GM23248 (cell line): ENCODE measurements around the gene SRGAP2B.
"Not testable (repeated sequence)": the region's sequence is repeated elsewhere in the genome, so short reads cannot be mapped to it uniquely, and the experiment has no call there.

ENCODE experiments used
- EZH2 ChIP-seq: fragments of 200-600 bp; sonication (generic); IDR thresholded peaks from 2 replicates; pipeline ENCODE4 v1.6.1; 2018; ENCODE audit warnings: antibody characterized with exemption, mild to moderate bottlenecking; ENCODE audit not compliant: insufficient read depth, poor library complexity, severe bottlenecking
- EZH2phosphoT487 ChIP-seq: fragments of 200-600 bp; sonication (generic); IDR thresholded peaks from 2 replicates; pipeline ENCODE4 v1.6.1; 2018; ENCODE audit warnings: antibody characterized with exemption, moderate library complexity, mild to moderate bottlenecking, low read depth; ENCODE audit not compliant: insufficient read depth

DNA sequence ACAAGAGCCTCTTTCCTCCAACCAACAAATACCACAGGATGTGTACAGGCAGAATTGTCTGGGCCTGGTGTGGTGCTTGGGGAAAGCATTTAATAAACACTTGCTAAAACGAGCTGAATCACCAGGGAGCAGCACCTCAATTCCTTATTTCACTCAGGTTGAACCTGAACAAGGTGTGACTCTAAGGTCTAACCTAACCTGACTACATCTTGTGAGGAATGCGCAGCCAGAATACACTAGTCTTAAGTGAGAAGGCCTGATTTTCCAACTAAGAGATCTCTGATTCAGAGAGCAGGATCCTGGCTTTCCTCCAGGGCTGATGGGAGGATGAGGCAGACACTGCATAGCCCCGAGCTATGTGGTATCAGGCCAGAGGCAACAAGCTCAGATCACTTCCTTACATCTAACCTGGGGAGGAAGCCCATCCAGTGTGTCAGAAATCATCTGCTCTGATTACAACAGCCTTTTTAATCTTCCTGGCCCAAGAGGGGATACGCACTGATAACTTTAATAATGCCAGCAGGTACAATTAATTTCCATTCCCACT lies 158.9 kb downstream of the SRGAP2B start:
- TF ChIP-seq EZH2, EZH2phosphoT487: not testable (repeated sequence)
